CD4-positive, alpha-beta memory T cell (primary cell): Measurements from ENCODE around the gene AR. TPM values are rescaled to one million over a fixed set of nuclear protein-coding genes. Genes with fewer than 3 reads are reported as not detected.

Experiments used
- CTCF ChIA-PET: fragments of 350-600 bp; sonication (Branson Sonifier 250); formaldehyde crosslinking; loops from one replicate; lab custom pipeline; 2021; ENCODE audit warnings: inconsistent platforms; ENCODE audit not compliant: partially characterized antibody; lab: Charles Lee
- POLR2A ChIA-PET: fragments of 350-600 bp; sonication (Branson Sonifier 250); formaldehyde crosslinking; loops from one replicate; lab custom pipeline; 2021; ENCODE audit not compliant: partially characterized antibody; lab: Charles Lee
- DNase-seq, 5 donors: peaks; one replicate each; pipeline versions ENCODE4 v3.0.0 to v3.0.0-alpha.2; 2020 to 2022; ENCODE audit warnings: mixed read lengths in 1 of 5
- H3K27ac ChIP-seq: one replicate; pipeline ENCODE4 v1.7.0; 2013; ENCODE audit warnings: low read depth, low read length
- H3K27me3 ChIP-seq: 2 replicates; pipeline ENCODE4 v1.7.0; 2013; ENCODE audit warnings: mild to moderate bottlenecking, low read length, moderate library complexity; ENCODE audit not compliant: insufficient read depth
- H3K36me3 ChIP-seq: 2 replicates; pipeline ENCODE4 v1.7.0; 2013; ENCODE audit warnings: mild to moderate bottlenecking, low read length, moderate library complexity; ENCODE audit not compliant: insufficient read depth
- H3K4me1 ChIP-seq: 2 replicates; pipeline ENCODE4 v1.7.0; 2013; ENCODE audit warnings: mild to moderate bottlenecking, low read length, moderate library complexity; ENCODE audit not compliant: insufficient read depth
- H3K4me3 ChIP-seq, 2 donors: one replicate each; pipeline ENCODE4 v1.7.0; 2013; ENCODE audit warnings: low read length in 2 of 2, mild to moderate bottlenecking in 1 of 2
- H3K9me3 ChIP-seq, 2 donors: one replicate each; pipeline ENCODE4 v1.7.0; 2013; ENCODE audit warnings: low read length in 2 of 2, control low read depth in 1 of 2; ENCODE audit not compliant: control insufficient read depth in 1 of 2
- H3K27ac Mint-ChIP-seq, 7 donors: one replicate each; pipeline ENCODE4 v1.8.0; 2020 to 2021; ENCODE audit warnings: mixed read lengths in 7 of 7, mild to moderate bottlenecking in 6 of 7, inconsistent platforms in 3 of 7, moderate library complexity in 3 of 7
- H3K27me3 Mint-ChIP-seq, 2 donors: one replicate each; pipeline ENCODE4 v1.8.0; 2020 to 2021; ENCODE audit warnings: mixed read lengths in 2 of 2
- H3K36me3 Mint-ChIP-seq, 2 donors: one replicate each; pipeline ENCODE4 v1.8.0; 2020 to 2021; ENCODE audit warnings: mixed read lengths in 2 of 2, inconsistent platforms in 1 of 2, mild to moderate bottlenecking in 1 of 2
- H3K4me1 Mint-ChIP-seq, 4 donors: one replicate each; pipeline ENCODE4 v1.8.0; 2020 to 2021; ENCODE audit warnings: mixed read lengths in 4 of 4, mild to moderate bottlenecking in 1 of 4
- H3K4me3 Mint-ChIP-seq, 8 donors: one replicate each; pipeline ENCODE4 v1.8.0; 2020 to 2021; ENCODE audit warnings: mixed read lengths in 8 of 8, mild to moderate bottlenecking in 7 of 8, moderate library complexity in 6 of 8, inconsistent platforms in 3 of 8
- H3K9me3 Mint-ChIP-seq, 8 donors: one replicate each; pipeline ENCODE4 v1.8.0; 2020 to 2021; ENCODE audit warnings: mixed read lengths in 8 of 8, mild to moderate bottlenecking in 5 of 8, inconsistent platforms in 3 of 8, moderate library complexity in 1 of 8
- intact Hi-C: fragments of 100-400 bp; cut with micrococcal nuclease; formaldehyde crosslinking; loops from one replicate; pipeline ENCODE4 v1.15.1; 2023
- polyA plus RNA-seq, 2 donors: library from polyadenylated mRNA; unstranded; fragments of 300-500 nt; fragmentation: Illumina TruSeq; gene quantifications; one replicate each; pipeline ENCODE4 v1.2.3, GENCODE V29; 2021
- total RNA-seq, 2 experiments: library from RNA; stranded (reverse); gene quantifications; one replicate each; pipeline ENCODE4 v1.2.3, GENCODE V29; 2021

The AR gene
- total and polyA plus RNA-seq, 4 experiments from 2014 or later, result 0.10 to 0.19 (median 0.14) TPM

- H3K9me3 Mint-ChIP-seq, result peaks cover 0 to 2% (median 0%) of the 10 kb centered on the region in 8 donors
- no peaks in the 10 kb centered on the region for H3K36me3 Mint-ChIP-seq
- intact Hi-C loops, result no loop called here
- H3K27ac Mint-ChIP-seq, result no peak overlapping the region
- Histone ChIP-seq H3K27me3 (no peaks in the 10 kb centered on the region), H3K4me3 (no peak overlapping the region), H3K36me3 (no peaks in the 10 kb centered on the region), H3K9me3 (no peaks in the 10 kb centered on the region), H3K4me1 (no peaks in the 10 kb centered on the region), H3K27ac (no peak overlapping the region)
- POLR2A ChIA-PET, result no interaction called here
- no peak for DNase-seq
- peaks cover 0 to 6% (median 0%) of the 10 kb centered on the region in 4 donors for H3K4me1 Mint-ChIP-seq
- peaks cover 0 to 2% of the 10 kb centered on the region in 2 donors for H3K27me3 Mint-ChIP-seq
- CTCF ChIA-PET, result no interaction called here
- H3K4me3 Mint-ChIP-seq, result no peak overlapping the region
Observed at GRCh38 chrX:67720344-67720743, 176.5 kb downstream of the AR start.

- no peaks in the 10 kb centered on the region for H3K4me1 ChIP-seq
- Mint-ChIP-seq H3K36me3 (no peaks in the 10 kb centered on the region), H3K9me3 (peaks cover 0 to 2% (median 0%) of the 10 kb centered on the region in 8 donors), H3K4me3 (no peak overlapping the region), H3K4me1 (peaks cover 0 to 6% (median 0%) of the 10 kb centered on the region in 4 donors), H3K27ac (no peak overlapping the region), H3K27me3 (peaks cover 0 to under 1% of the 10 kb centered on the region in 2 donors)
- ChIA-PET CTCF (no interaction called here), POLR2A (no interaction called here)
- no peak overlapping the region for H3K4me3 ChIP-seq
- no peaks in the 10 kb centered on the region for H3K9me3 ChIP-seq
- H3K36me3 ChIP-seq, result no peaks in the 10 kb centered on the region
- intact Hi-C loops, result no loop called here
- DNase-seq, result no peak
- no peaks in the 10 kb centered on the region for H3K27me3 ChIP-seq
- no peak overlapping the region for H3K27ac ChIP-seq
Observed at GRCh38 chrX:67721321-67721720, 177.5 kb downstream of the AR start.

GRCh38 chrX:67723580-67724351 lies 179.9 kb downstream of the AR start:
- Histone ChIP-seq H3K9me3 (no peaks in the 10 kb centered on the region), H3K36me3 (no peaks in the 10 kb centered on the region), H3K27ac (no peak overlapping the region), H3K27me3 (no peaks in the 10 kb centered on the region), H3K4me3 (no peak overlapping the region), H3K4me1 (no peaks in the 10 kb centered on the region)
- Mint-ChIP-seq H3K27me3 (peaks cover 0 to 2% of the 10 kb centered on the region in 2 donors), H3K9me3 (peaks cover 0 to 2% (median 0%) of the 10 kb centered on the region in 8 donors), H3K4me1 (peaks cover 0 to 6% (median 0%) of the 10 kb centered on the region in 4 donors), H3K36me3 (no peaks in the 10 kb centered on the region), H3K4me3 (no peak overlapping the region), H3K27ac (no peak overlapping the region)
- POLR2A ChIA-PET, result no interaction called here
- intact Hi-C loops, result no loop called here
- no peak for DNase-seq
- CTCF ChIA-PET, result no interaction called here

- intact Hi-C loops, result no loop called here
- H3K4me3 Mint-ChIP-seq, result no peak overlapping the region
- H3K9me3 Mint-ChIP-seq, result peaks cover 0 to 2% (median 0%) of the 10 kb centered on the region in 8 donors
- Histone ChIP-seq H3K4me1 (no peaks in the 10 kb centered on the region), H3K4me3 (no peak overlapping the region), H3K27ac (no peak overlapping the region), H3K36me3 (no peaks in the 10 kb centered on the region), H3K27me3 (no peaks in the 10 kb centered on the region), H3K9me3 (no peaks in the 10 kb centered on the region)
- no peak overlapping the region for H3K27ac Mint-ChIP-seq
- H3K36me3 Mint-ChIP-seq, result no peaks in the 10 kb centered on the region
- H3K4me1 Mint-ChIP-seq, result peaks cover 0 to 6% (median 0%) of the 10 kb centered on the region in 4 donors
- ChIA-PET POLR2A (no interaction called here), CTCF (no interaction called here)
- peaks cover 0 to 2% of the 10 kb centered on the region in 2 donors for H3K27me3 Mint-ChIP-seq
- DNase-seq, result no peak
Observed at GRCh38 chrX:67724359-67725110, 180.7 kb downstream of the AR start.

GRCh38 chrX:67725471-67725870 lies 181.7 kb downstream of the AR start:
- no peaks in the 10 kb centered on the region for H3K36me3 ChIP-seq

GRCh38 chrX:67726018-67726417 lies 182.2 kb downstream of the AR start:
- Histone ChIP-seq H3K36me3 (no peaks in the 10 kb centered on the region), H3K27me3 (no peaks in the 10 kb centered on the region), H3K27ac (no peak overlapping the region), H3K9me3 (no peaks in the 10 kb centered on the region), H3K4me1 (no peaks in the 10 kb centered on the region), H3K4me3 (no peak overlapping the region)
- no peak for DNase-seq
- no peaks in the 10 kb centered on the region for H3K36me3 Mint-ChIP-seq
- H3K9me3 Mint-ChIP-seq, result peaks cover 0 to 1% (median 0%) of the 10 kb centered on the region in 8 donors
- intact Hi-C loops, result no loop called here
- peaks cover 0 to 2% of the 10 kb centered on the region in 2 donors for H3K27me3 Mint-ChIP-seq
- ChIA-PET POLR2A (no interaction called here), CTCF (no interaction called here)
- H3K4me3 Mint-ChIP-seq, result no peak overlapping the region
- H3K27ac Mint-ChIP-seq, result no peak overlapping the region
- peaks cover 0 to 6% (median 0%) of the 10 kb centered on the region in 4 donors for H3K4me1 Mint-ChIP-seq

More at GRCh38 chrX:67725471-67725870, 181.7 kb downstream of the AR start:
- Histone ChIP-seq H3K4me3 (no peak overlapping the region), H3K4me1 (no peaks in the 10 kb centered on the region), H3K27ac (no peak overlapping the region), H3K9me3 (no peaks in the 10 kb centered on the region), H3K27me3 (no peaks in the 10 kb centered on the region)
- CTCF ChIA-PET, result no interaction called here
- Mint-ChIP-seq H3K4me3 (no peak overlapping the region), H3K4me1 (peaks cover 0 to 6% (median 0%) of the 10 kb centered on the region in 4 donors), H3K36me3 (no peaks in the 10 kb centered on the region), H3K27me3 (peaks cover 0 to 2% of the 10 kb centered on the region in 2 donors), H3K9me3 (peaks cover 0 to 2% (median 0%) of the 10 kb centered on the region in 8 donors), H3K27ac (no peak overlapping the region)
- POLR2A ChIA-PET, result no interaction called here
- no peak for DNase-seq
- intact Hi-C loops, result no loop called here

GRCh38 chrX:67727576-67727975 lies 183.8 kb downstream of the AR start:
- H3K27me3 Mint-ChIP-seq, result peaks cover 0 to 2% of the 10 kb centered on the region in 2 donors
- POLR2A ChIA-PET, result no interaction called here
- DNase-seq, result no peak
- no peak overlapping the region for H3K27ac Mint-ChIP-seq
- H3K27me3 ChIP-seq, result no peaks in the 10 kb centered on the region
- H3K27ac ChIP-seq, result no peak overlapping the region
- no peak overlapping the region for H3K4me3 ChIP-seq
- no peaks in the 10 kb centered on the region for H3K4me1 ChIP-seq
- peaks cover 0 to 1% (median 0%) of the 10 kb centered on the region in 8 donors for H3K9me3 Mint-ChIP-seq
- intact Hi-C loops, result no loop called here
- no peaks in the 10 kb centered on the region for H3K9me3 ChIP-seq
- no peak overlapping the region for H3K4me3 Mint-ChIP-seq
- CTCF ChIA-PET, result no interaction called here
- peaks cover 0 to 5% (median 0%) of the 10 kb centered on the region in 4 donors for H3K4me1 Mint-ChIP-seq
- no peaks in the 10 kb centered on the region for H3K36me3 ChIP-seq
- H3K36me3 Mint-ChIP-seq, result no peaks in the 10 kb centered on the region
